Measurements from ENCODE around the gene ICAM2.

- no peak for TF ChIP-seq CTCF (IDR thresholded peaks at IDR 0.05)
- no peak for TF ChIP-seq EZH2 (IDR thresholded peaks at IDR 0.05; ENCODE audit: borderline replicate concordance, insufficient read depth, low read depth, low read length, poor library complexity, severe bottlenecking)
Measured at GRCh38 chr17:63975541-63976092, 44.8 kb downstream of the ICAM2 start.
